Ureter (tissue), 1 donor: ENCODE data around the gene IER3IP1. TPM values are rescaled to one million over a fixed set of nuclear protein-coding genes. Genes with fewer than 3 reads are reported as not detected.

ENCODE experiments used
- total RNA-seq: library from RNA; stranded (reverse); gene quantifications from one replicate; pipeline ENCODE4 v1.2.4, GENCODE V29; 2023
- donor health status: DM: yes; HTN: yes; CAD: no.

Gene IER3IP1
- total RNA-seq, 1 donor from 2014 or later: 13.5 TPM

Other genes with a start within 250 kb of the IER3IP1 start
- gene ELOA2, start 140.7 kb downstream of the IER3IP1 start, total RNA-seq: not detected
- 46.9 TPM for gene HDHD2, start 25.9 kb downstream of the IER3IP1 start, total RNA-seq
- not detected for gene SKOR2, start 75.3 kb upstream of the IER3IP1 start, total RNA-seq